GM19463 (cell line): ENCODE data around the gene FIG4.

Source experiments
- ATAC-seq: cut with Tn5 transposase; IDR thresholded peaks from one replicate; pipeline ENCODE4 v1.9.1; 2021; ENCODE audit warnings: mild to moderate bottlenecking, moderate library complexity; ENCODE audit not compliant: unreplicated experiment

FIG4 gene

GRCh38 chr6:109759098-109759955, 68.2 kb downstream of the FIG4 start:
- ATAC-seq = no peak

- ATAC-seq = no peak
These were observed 69.1 kb downstream of the FIG4 start for GRCh38 chr6:109760208-109760607.

GRCh38 chr6:109762166-109762565, 71.1 kb downstream of the FIG4 start:
- no peak for ATAC-seq

GRCh38 chr6:109762769-109763441, 71.8 kb downstream of the FIG4 start:
- no peak for ATAC-seq

GRCh38 chr6:109766167-109766566, 75.1 kb downstream of the FIG4 start:
- ATAC-seq = no peak

- no peak for ATAC-seq
These were observed 76.9 kb downstream of the FIG4 start for GRCh38 chr6:109767961-109768360.

GRCh38 chr6:109768485-109768884, 77.4 kb downstream of the FIG4 start:
- ATAC-seq = no peak

GRCh38 chr6:109769213-109769612, 78.1 kb downstream of the FIG4 start:
- ATAC-seq = no peak

- no peak for ATAC-seq
These were observed 79.0 kb downstream of the FIG4 start for GRCh38 chr6:109770047-109770446.

GRCh38 chr6:109770779-109771178, 79.7 kb downstream of the FIG4 start:
- ATAC-seq = no peak

GRCh38 chr6:109771939-109772755, 81.1 kb downstream of the FIG4 start:
- ATAC-seq = peak; percentile 48

GRCh38 chr6:109772883-109773431, 81.9 kb downstream of the FIG4 start:
- no peak for ATAC-seq

- no peak for ATAC-seq
These were observed 89.9 kb downstream of the FIG4 start for GRCh38 chr6:109781001-109781400.

GRCh38 chr6:109782491-109782999, 91.4 kb downstream of the FIG4 start:
- no peak for ATAC-seq

GRCh38 chr6:109783250-109783986, 92.3 kb downstream of the FIG4 start:
- ATAC-seq = no peak

- ATAC-seq = no peak
These were observed 96.2 kb downstream of the FIG4 start for GRCh38 chr6:109787312-109787711.

- no peak for ATAC-seq
These were observed 97.6 kb downstream of the FIG4 start for GRCh38 chr6:109788687-109789086.

GRCh38 chr6:109790131-109790530, 99.0 kb downstream of the FIG4 start:
- ATAC-seq = no peak

GRCh38 chr6:109791301-109791700, 100.2 kb downstream of the FIG4 start:
- ATAC-seq = no peak

- ATAC-seq = no peak
These were observed 101.9 kb downstream of the FIG4 start for GRCh38 chr6:109793021-109793420.
